Measurements from ENCODE around the gene SSUH2.

SSUH2 gene

GRCh38 chr3:8608041-8608790 lies 36.4 kb downstream of the SSUH2 start:
- H3K4me1 ChIP-seq (ENCODE audit: control insufficient read depth, insufficient read depth, low read length), result peaks cover 5% of the 10 kb centered on the region
- peaks cover 0 to 2% of the 10 kb centered on the region in 2 donors for H3K27me3 ChIP-seq (ENCODE audit: control insufficient read depth in 1 of 2, insufficient read depth in 2 of 2, low read length in 2 of 2)
- no peak overlapping the region for H3K9ac ChIP-seq (ENCODE audit: low read length in 2 of 2)
- H3K27ac ChIP-seq (ENCODE audit: low read length), result no peak overlapping the region
- no peak overlapping the region for H3K4me3 ChIP-seq (ENCODE audit: low read length in 2 of 2)
- no peaks in the 10 kb centered on the region for H3K36me3 ChIP-seq (ENCODE audit: control insufficient read depth in 2 of 2, insufficient read depth in 2 of 2, low read length in 2 of 2)
- no peaks in the 10 kb centered on the region for H3K9me3 ChIP-seq (ENCODE audit: control insufficient read depth in 2 of 2, low read length in 2 of 2)

- peaks cover 5% of the 10 kb centered on the region for H3K4me1 ChIP-seq (ENCODE audit: control insufficient read depth, insufficient read depth, low read length)
- no peak overlapping the region for H3K27ac ChIP-seq (ENCODE audit: low read length)
- no peak overlapping the region for H3K9ac ChIP-seq (ENCODE audit: low read length in 2 of 2)
- H3K4me3 ChIP-seq (ENCODE audit: low read length in 2 of 2), result no peak overlapping the region
- H3K27me3 ChIP-seq (ENCODE audit: control insufficient read depth in 1 of 2, insufficient read depth in 2 of 2, low read length in 2 of 2), result peaks cover 0 to 2% of the 10 kb centered on the region in 2 donors
- H3K36me3 ChIP-seq (ENCODE audit: control insufficient read depth in 2 of 2, insufficient read depth in 2 of 2, low read length in 2 of 2), result no peaks in the 10 kb centered on the region
- no peaks in the 10 kb centered on the region for H3K9me3 ChIP-seq (ENCODE audit: control insufficient read depth in 2 of 2, low read length in 2 of 2)
Measured at GRCh38 chr3:8607234-8608040, 37.2 kb downstream of the SSUH2 start.

GRCh38 chr3:8606701-8607231 lies 37.8 kb downstream of the SSUH2 start:
- no peaks in the 10 kb centered on the region for H3K9me3 ChIP-seq (ENCODE audit: control insufficient read depth in 2 of 2, low read length in 2 of 2)
- H3K9ac ChIP-seq (ENCODE audit: low read length in 2 of 2), result no peak overlapping the region
- H3K27ac ChIP-seq (ENCODE audit: low read length), result no peak overlapping the region
- H3K4me1 ChIP-seq (ENCODE audit: control insufficient read depth, insufficient read depth, low read length), result peaks cover 5% of the 10 kb centered on the region
- no peak overlapping the region for H3K4me3 ChIP-seq (ENCODE audit: low read length in 2 of 2)
- H3K36me3 ChIP-seq (ENCODE audit: control insufficient read depth in 2 of 2, insufficient read depth in 2 of 2, low read length in 2 of 2), result no peaks in the 10 kb centered on the region
- peaks cover 0 to 2% of the 10 kb centered on the region in 2 donors for H3K27me3 ChIP-seq (ENCODE audit: control insufficient read depth in 1 of 2, insufficient read depth in 2 of 2, low read length in 2 of 2)

GRCh38 chr3:8604988-8605387 lies 39.6 kb downstream of the SSUH2 start:
- Histone ChIP-seq H3K4me3 (ENCODE audit: low read length in 2 of 2) (no peak overlapping the region), H3K4me1 (ENCODE audit: control insufficient read depth, insufficient read depth, low read length) (peaks cover 5% of the 10 kb centered on the region), H3K27me3 (ENCODE audit: control insufficient read depth in 1 of 2, insufficient read depth in 2 of 2, low read length in 2 of 2) (peaks cover 0 to 2% of the 10 kb centered on the region in 2 donors), H3K27ac (ENCODE audit: low read length) (no peak overlapping the region), H3K9ac (ENCODE audit: low read length in 2 of 2) (no peak overlapping the region), H3K9me3 (ENCODE audit: control insufficient read depth in 2 of 2, low read length in 2 of 2) (no peaks in the 10 kb centered on the region), H3K36me3 (ENCODE audit: control insufficient read depth in 2 of 2, insufficient read depth in 2 of 2, low read length in 2 of 2) (no peaks in the 10 kb centered on the region)

- Histone ChIP-seq H3K9me3 (ENCODE audit: control insufficient read depth in 2 of 2, low read length in 2 of 2) (no peaks in the 10 kb centered on the region), H3K4me3 (ENCODE audit: low read length in 2 of 2) (no peak overlapping the region), H3K9ac (ENCODE audit: low read length in 2 of 2) (no peak overlapping the region), H3K4me1 (ENCODE audit: control insufficient read depth, insufficient read depth, low read length) (peaks cover 5% of the 10 kb centered on the region), H3K27me3 (ENCODE audit: control insufficient read depth in 1 of 2, insufficient read depth in 2 of 2, low read length in 2 of 2) (peaks cover 0 to 2% of the 10 kb centered on the region in 2 donors), H3K27ac (ENCODE audit: low read length) (no peak overlapping the region), H3K36me3 (ENCODE audit: control insufficient read depth in 2 of 2, insufficient read depth in 2 of 2, low read length in 2 of 2) (no peaks in the 10 kb centered on the region)
Measured at GRCh38 chr3:8604006-8604405, 40.6 kb downstream of the SSUH2 start.

GRCh38 chr3:8603115-8603710 lies 41.4 kb downstream of the SSUH2 start:
- Histone ChIP-seq H3K9ac (ENCODE audit: low read length in 2 of 2) (no peak overlapping the region), H3K4me1 (ENCODE audit: control insufficient read depth, insufficient read depth, low read length) (peaks cover 5% of the 10 kb centered on the region), H3K27ac (ENCODE audit: low read length) (no peak overlapping the region), H3K4me3 (ENCODE audit: low read length in 2 of 2) (no peak overlapping the region), H3K9me3 (ENCODE audit: control insufficient read depth in 2 of 2, low read length in 2 of 2) (no peaks in the 10 kb centered on the region), H3K27me3 (ENCODE audit: control insufficient read depth in 1 of 2, insufficient read depth in 2 of 2, low read length in 2 of 2) (no peaks in the 10 kb centered on the region), H3K36me3 (ENCODE audit: control insufficient read depth in 2 of 2, insufficient read depth in 2 of 2, low read length in 2 of 2) (no peaks in the 10 kb centered on the region)

- Histone ChIP-seq H3K36me3 (ENCODE audit: control insufficient read depth in 2 of 2, insufficient read depth in 2 of 2, low read length in 2 of 2) (no peaks in the 10 kb centered on the region), H3K4me3 (ENCODE audit: low read length in 2 of 2) (no peak overlapping the region), H3K9ac (ENCODE audit: low read length in 2 of 2) (no peak overlapping the region), H3K27ac (ENCODE audit: low read length) (no peak overlapping the region), H3K27me3 (ENCODE audit: control insufficient read depth in 1 of 2, insufficient read depth in 2 of 2, low read length in 2 of 2) (peaks cover 0 to 2% of the 10 kb centered on the region in 2 donors), H3K4me1 (ENCODE audit: control insufficient read depth, insufficient read depth, low read length) (no peaks in the 10 kb centered on the region), H3K9me3 (ENCODE audit: control insufficient read depth in 2 of 2, low read length in 2 of 2) (no peaks in the 10 kb centered on the region)
Measured at GRCh38 chr3:8600457-8600856, 44.1 kb downstream of the SSUH2 start.

- no peaks in the 10 kb centered on the region for H3K36me3 ChIP-seq (ENCODE audit: control insufficient read depth in 2 of 2, insufficient read depth in 2 of 2, low read length in 2 of 2)
- H3K27me3 ChIP-seq (ENCODE audit: control insufficient read depth in 1 of 2, insufficient read depth in 2 of 2, low read length in 2 of 2), result peaks cover 0 to 2% of the 10 kb centered on the region in 2 donors
- no peak overlapping the region for H3K27ac ChIP-seq (ENCODE audit: low read length)
- no peak overlapping the region for H3K4me3 ChIP-seq (ENCODE audit: low read length in 2 of 2)
- no peak overlapping the region for H3K9ac ChIP-seq (ENCODE audit: low read length in 2 of 2)
- H3K9me3 ChIP-seq (ENCODE audit: control insufficient read depth in 2 of 2, low read length in 2 of 2), result no peaks in the 10 kb centered on the region
- H3K4me1 ChIP-seq (ENCODE audit: control insufficient read depth, insufficient read depth, low read length), result no peaks in the 10 kb centered on the region
Measured at GRCh38 chr3:8599146-8599545, 45.5 kb downstream of the SSUH2 start.

GRCh38 chr3:8597219-8597853 lies 47.3 kb downstream of the SSUH2 start:
- no peaks in the 10 kb centered on the region for H3K9me3 ChIP-seq (ENCODE audit: control insufficient read depth in 2 of 2, low read length in 2 of 2)
- peaks cover 0 to 2% of the 10 kb centered on the region in 2 donors for H3K27me3 ChIP-seq (ENCODE audit: control insufficient read depth in 1 of 2, insufficient read depth in 2 of 2, low read length in 2 of 2)
- no peak overlapping the region for H3K27ac ChIP-seq (ENCODE audit: low read length)
- no peak overlapping the region for H3K4me3 ChIP-seq (ENCODE audit: low read length in 2 of 2)
- H3K36me3 ChIP-seq (ENCODE audit: control insufficient read depth in 2 of 2, insufficient read depth in 2 of 2, low read length in 2 of 2), result no peaks in the 10 kb centered on the region
- no peak overlapping the region for H3K9ac ChIP-seq (ENCODE audit: low read length in 2 of 2)
- H3K4me1 ChIP-seq (ENCODE audit: control insufficient read depth, insufficient read depth, low read length), result no peaks in the 10 kb centered on the region
